ENCODE data around the gene FGFRL1.

GRCh38 chr4:1047106-1047975, 35.9 kb downstream of the FGFRL1 start:
- TF ChIP-seq CTCF (IDR thresholded peaks at IDR 0.05; ENCODE audit: borderline replicate concordance, extremely low read depth, low read length, poor library complexity, severe bottlenecking) (no peak), EZH2 (IDR thresholded peaks at IDR 0.05; ENCODE audit: borderline replicate concordance, low read depth, low read length, severe bottlenecking) (no peak)

Measured in DND-41 (cell line).